ENCODE data around the gene SNCA.

Gene SNCA

GRCh38 chr4:89765528-89765927, 71.4 kb downstream of the SNCA start:
- no peak for DNase-seq (ENCODE audit: low read depth)
- no peak for TF ChIP-seq CTCF (IDR thresholded peaks at IDR 0.05; ENCODE audit: low read depth, low read length, missing control alignments)
- no peak overlapping the region for H3K4me3 ChIP-seq (ENCODE audit: low read depth, low read length)

- no peak overlapping the region for H3K4me3 ChIP-seq (ENCODE audit: low read depth, low read length)
- no peak for DNase-seq (ENCODE audit: low read depth)
- no peak for TF ChIP-seq CTCF (IDR thresholded peaks at IDR 0.05; ENCODE audit: low read depth, low read length, missing control alignments)
These were observed 74.7 kb downstream of the SNCA start for GRCh38 chr4:89762311-89762710.

GRCh38 chr4:89759426-89759825, 77.5 kb downstream of the SNCA start:
- no peak for DNase-seq (ENCODE audit: low read depth)
- TF ChIP-seq CTCF (IDR thresholded peaks at IDR 0.05; ENCODE audit: low read depth, low read length, missing control alignments) = no peak
- no peak overlapping the region for H3K4me3 ChIP-seq (ENCODE audit: low read depth, low read length)

- DNase-seq (ENCODE audit: low read depth) = no peak
- TF ChIP-seq CTCF (IDR thresholded peaks at IDR 0.05; ENCODE audit: low read depth, low read length, missing control alignments) = no peak
- no peak overlapping the region for H3K4me3 ChIP-seq (ENCODE audit: low read depth, low read length)
These were observed 79.7 kb downstream of the SNCA start for GRCh38 chr4:89757154-89757719.

- H3K4me3 ChIP-seq (ENCODE audit: low read depth, low read length) = no peak overlapping the region
- no peak for TF ChIP-seq CTCF (IDR thresholded peaks at IDR 0.05; ENCODE audit: low read depth, low read length, missing control alignments)
- no peak for DNase-seq (ENCODE audit: low read depth)
These were observed 81.7 kb downstream of the SNCA start for GRCh38 chr4:89755220-89755619.

- H3K4me3 ChIP-seq (ENCODE audit: low read depth, low read length) = no peak overlapping the region
- DNase-seq (ENCODE audit: low read depth) = no peak
- TF ChIP-seq CTCF (IDR thresholded peaks at IDR 0.05; ENCODE audit: low read depth, low read length, missing control alignments) = no peak
These were observed 82.4 kb downstream of the SNCA start for GRCh38 chr4:89754531-89754930.

- no peak for DNase-seq (ENCODE audit: low read depth)
- TF ChIP-seq CTCF (IDR thresholded peaks at IDR 0.05; ENCODE audit: low read depth, low read length, missing control alignments) = no peak
- no peak overlapping the region for H3K4me3 ChIP-seq (ENCODE audit: low read depth, low read length)
These were observed 83.3 kb downstream of the SNCA start for GRCh38 chr4:89753601-89754066.

Data from GM12864 (cell line).